Activated gamma-delta T cell treated with Interleukin-2 at 50 U/mL for 16 hours (primary cell): Measurements from ENCODE around the gene CHRNA3.
"Not testable (repeated sequence)": the region's sequence is repeated elsewhere in the genome, so short reads cannot be mapped to it uniquely, and the experiment has no call there.

ENCODE experiments used
- DNase-seq: peaks from one replicate; pipeline ENCODE4 v3.0.0-alpha.2; 2020

CHRNA3 gene

DNA sequence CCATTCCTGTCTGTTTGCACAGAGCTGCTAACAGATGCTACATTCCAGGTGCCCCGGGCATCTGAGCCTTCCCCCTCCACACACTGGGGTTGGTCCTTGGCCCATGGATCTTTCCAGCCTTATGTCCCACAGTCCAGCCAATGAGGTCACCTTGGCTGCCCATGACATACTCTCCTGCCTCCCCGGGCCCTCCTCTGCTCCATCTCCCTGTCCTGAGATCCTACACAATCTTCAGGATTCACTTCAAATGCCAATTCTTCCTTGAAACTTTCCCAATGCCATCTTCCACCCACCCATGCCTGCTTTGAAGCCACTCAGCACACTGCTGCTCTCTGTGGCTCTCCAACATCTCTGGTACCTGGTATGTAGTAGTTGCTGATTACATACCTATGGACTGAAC lies 4.3 kb downstream of the CHRNA3 start:
- DNase-seq: no peak

DNA sequence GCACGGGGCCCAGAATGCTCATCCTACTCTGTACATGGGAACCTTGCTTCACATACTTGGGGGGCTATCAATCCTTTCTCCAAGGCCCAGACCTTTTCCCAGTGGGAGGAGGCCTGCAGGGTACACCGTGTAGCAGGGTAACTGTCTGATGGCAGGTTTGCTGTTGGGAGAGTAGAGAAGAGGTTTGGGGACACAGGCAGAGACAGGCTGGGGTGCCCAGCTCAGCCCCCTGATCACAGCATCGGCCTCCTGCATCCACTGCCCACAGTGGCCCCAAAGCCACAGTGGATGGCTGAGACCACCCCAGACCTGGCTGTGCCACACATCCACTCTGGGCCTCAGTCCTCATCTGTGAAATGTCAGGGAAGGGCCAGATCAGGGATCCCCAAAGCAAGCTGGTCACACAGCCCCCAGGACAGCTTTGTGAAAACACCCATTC lies 5.6 kb downstream of the CHRNA3 start:
- no peak for DNase-seq

DNA sequence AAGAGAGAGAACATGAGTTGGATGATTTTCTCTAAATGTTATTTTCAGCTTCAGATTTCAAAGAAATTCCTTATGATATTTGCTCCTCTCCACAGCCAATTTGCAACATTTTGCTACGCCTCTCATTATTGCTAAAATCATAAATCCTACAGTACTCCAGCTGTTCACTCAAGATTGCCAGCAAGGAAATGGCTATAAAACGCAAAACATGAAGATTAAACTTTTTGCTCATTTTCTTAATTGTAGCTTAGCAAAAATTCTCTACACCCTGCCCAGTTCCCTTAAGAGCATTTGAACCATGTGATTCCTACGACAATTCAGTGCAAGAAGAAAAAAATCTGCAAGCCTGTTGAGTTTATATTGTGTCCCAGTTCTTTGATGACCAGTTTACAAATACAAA lies 6.8 kb downstream of the CHRNA3 start:
- no peak for DNase-seq

DNA sequence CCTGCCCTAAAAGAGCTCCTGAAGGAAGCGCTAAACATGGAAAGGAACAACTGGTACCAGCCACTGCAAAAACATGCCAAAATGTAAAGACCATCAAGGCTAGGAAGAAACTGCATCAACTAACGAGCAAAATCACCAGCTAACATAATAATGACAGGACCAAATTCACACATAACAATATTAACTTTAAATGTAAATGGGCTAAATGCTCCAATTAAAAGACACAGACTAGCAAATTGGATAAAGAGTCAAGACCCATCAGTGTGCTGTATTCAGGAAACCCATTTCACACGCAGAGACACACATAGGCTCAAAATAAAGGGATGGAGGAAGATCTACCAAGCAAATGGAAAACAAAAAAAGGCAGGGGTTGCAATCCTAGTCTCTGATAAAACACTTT lies 11.2 kb downstream of the CHRNA3 start:
- not testable (repeated sequence) for DNase-seq

DNA sequence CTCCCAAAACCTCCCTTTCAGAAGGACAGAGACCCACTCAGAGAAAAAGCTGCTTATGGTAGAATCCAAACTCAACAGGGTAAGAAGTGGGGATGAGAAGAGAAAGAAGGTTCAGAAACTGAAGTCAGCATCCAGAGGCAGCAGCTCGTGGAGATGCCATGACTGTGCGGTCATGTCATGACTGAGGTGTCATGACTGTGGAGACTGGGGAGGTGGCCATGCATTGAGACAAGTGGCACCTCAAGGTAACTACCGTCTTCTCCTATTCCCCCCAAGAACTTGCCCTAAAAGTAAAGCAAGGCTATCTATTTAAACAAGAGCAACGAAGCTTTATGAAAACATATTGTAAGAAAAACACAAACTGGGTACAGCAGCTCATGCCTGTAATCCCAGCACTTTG lies 15.1 kb downstream of the CHRNA3 start:
- DNase-seq: no peak

DNA sequence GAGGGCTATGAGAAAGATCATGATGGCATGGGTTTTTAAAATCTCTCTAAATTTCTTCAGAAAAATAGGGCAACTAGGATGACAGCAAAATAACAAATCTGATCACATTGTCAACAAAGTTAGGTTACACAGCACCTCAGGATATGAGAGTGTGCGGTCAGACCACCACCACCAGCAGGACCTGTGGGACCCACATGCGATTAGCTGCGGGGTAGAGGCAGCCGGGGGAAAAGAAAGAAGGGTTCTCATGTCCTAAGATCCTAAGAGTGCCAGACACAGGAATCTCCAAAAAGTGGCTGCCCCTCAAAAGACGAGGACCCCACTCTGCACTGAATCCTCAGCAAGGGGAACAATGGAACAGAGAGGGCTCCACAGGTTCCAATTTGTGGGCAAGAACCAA lies 15.6 kb downstream of the CHRNA3 start:
- no peak for DNase-seq

DNA sequence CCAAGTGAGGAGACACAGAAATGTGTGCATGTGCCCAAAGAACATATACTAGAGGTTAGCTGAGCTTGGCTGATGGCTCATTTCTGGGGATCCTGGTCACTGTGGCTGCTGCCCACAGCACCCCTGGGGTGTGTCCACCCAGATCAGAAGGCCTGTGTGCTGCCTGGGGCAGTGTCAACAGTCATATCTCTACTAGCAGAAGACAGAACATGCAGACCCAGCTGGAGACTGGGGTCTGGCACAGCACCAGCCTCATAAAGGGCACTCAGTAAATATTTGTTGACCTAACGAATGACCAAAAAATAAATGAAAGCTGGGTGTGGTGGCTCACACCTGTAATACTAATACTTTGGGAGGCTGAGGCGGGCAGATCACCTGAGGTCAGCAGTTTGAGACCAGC lies 16.4 kb downstream of the CHRNA3 start:
- no peak for DNase-seq

DNA sequence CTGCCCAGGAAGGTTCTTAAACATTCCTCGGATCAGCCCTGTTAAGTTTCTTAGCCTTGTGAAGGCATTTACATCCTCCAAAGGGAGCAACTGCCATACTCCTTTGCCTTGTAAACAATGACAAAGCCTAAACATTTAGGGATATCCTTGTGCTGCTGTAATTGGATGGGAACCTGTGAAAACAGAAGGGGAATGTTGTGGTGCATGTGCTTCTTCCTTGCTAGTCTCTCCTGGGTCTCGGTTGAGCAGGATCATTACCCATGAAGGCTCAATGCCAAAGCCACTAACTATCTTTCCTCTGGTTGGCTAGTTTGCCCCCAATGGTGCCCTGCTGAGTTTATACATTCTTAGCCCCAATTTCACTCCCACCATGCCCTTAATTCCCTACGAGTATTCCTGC lies 17.3 kb downstream of the CHRNA3 start:
- DNase-seq: no peak

DNA sequence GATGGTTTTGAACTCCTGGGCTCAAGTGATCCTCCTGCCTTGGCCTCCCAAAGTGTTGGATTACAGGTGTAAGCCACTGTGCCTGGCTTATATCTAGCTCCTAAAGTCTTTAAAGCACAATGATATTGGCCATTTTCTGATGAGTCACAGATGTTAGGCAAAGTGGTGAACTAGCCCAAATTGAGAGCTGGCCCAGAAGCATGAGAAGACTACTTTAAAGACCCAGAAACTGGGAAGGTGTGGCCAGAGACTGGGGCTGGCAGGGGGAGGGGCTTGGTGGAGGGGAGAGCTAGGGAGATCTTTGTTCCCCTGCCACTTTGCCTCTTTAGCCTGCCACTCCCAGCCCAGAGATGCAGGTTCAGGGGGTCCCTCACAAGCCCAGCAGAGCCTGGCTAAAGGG lies 21.6 kb downstream of the CHRNA3 start:
- DNase-seq: no peak

DNA sequence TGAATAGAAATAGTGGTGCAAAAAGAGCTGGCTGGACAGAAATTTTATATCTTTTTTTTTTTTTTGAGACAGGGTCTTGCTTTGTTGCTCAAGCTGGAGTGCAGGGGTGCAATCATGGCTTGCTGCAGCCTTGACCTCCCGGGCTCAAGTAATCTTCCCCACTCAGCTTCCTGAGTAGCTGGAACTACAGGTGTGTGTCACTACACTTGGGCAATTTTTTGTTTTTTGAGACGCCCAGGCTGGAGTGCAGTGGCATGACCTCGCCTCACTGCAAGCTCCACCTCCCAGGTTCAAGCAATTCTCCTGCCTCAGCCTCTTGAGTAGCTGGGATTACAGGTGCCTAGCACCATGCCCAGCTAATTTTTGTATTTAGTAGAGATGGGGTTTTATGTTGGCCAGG lies 22.4 kb downstream of the CHRNA3 start:
- no peak for DNase-seq

DNA sequence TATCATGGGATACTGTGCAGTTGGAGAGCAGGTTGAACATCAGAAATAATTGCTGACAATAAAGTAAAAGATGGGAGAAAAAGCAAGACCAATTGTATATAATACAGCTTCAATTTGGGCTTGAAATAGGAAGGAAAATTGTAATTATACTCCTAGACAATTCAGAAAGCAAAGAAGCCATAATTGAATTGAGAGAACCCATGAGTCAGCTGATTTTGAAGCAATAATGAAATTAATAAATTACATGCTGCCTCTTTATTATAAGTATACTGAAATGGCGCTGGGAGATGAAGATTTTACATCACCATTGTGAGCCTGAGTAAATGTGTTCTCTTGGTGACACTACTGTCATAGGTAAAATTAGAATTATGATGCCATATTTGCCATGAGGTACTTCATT lies 23.2 kb downstream of the CHRNA3 start:
- no peak for DNase-seq

DNA sequence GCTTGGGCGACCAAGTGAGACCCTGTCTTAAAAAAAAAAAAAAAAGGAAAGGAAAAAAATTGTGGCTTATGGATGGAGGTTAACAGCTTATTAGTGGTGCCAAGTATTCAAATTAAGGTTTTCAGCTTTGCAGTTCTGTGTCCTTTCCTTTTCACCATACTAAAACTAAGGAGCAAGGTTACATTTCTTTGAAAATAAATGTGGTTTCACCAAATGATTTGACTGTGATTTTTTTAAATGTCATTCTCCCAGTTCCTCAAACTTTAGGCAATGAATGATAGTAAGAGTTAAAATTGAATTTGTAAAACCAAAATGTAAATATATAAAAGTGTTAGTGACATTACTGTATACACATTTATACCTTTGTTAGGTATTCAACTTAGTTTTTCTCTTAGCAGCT lies 45.9 kb downstream of the CHRNA3 start:
- no peak for DNase-seq

DNA sequence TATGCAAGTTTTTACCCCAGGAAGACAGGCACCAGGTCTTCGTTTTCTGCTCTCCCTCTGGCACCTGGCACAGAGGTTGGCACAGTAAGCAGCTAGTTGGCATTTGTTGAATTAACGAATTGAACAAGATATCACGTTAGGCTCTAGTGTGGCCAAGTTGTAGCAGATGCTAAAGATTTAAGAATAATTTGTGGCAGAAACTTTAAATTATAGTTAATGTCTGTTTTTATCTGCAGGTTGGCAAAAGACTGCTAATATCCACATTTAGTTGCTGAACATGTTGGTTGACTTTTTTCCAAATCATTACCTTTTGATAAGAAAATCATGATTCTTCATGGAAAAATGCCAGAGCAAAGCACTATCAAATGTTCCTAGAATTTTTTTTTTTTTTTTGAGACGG lies 47.4 kb downstream of the CHRNA3 start:
- no peak for DNase-seq

DNA sequence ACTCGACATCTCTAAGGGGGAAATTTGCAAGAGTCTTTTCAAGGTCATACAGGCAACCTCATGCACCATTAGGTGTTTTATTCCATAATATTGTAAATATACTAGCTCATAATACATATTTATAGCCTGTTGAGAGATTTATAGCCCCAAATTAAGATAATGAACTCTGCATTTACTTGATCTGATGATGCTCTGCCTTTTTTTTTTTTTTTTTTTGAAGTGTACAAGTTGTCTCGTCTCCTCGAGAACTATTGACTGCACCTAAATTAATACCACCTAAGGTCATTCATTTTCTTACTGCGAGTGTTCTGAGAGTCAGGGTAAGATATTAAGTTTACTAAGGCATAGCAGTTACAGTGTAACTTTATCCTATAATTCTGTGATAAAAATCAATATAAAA lies 49.4 kb downstream of the CHRNA3 start:
- DNase-seq: no peak

DNA sequence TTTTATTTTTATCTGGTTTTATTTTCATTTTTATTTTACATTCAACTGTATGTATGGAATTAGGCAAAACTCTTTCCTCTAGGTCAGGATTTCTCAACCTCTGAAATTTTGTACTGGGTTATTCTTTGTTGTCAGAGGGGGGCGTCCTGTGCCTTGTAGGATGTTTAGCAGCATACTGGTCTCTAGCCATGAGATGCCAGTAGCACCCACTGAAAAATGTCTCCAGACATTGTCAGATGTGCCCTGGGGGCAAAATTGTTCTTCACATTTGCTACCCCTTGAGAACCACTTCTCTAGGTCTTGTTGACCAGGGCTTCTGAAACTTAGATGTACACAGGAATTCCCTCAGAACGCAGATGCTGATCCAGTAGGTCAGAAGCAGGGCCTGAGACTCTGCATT lies 50.1 kb downstream of the CHRNA3 start:
- DNase-seq: no peak

DNA sequence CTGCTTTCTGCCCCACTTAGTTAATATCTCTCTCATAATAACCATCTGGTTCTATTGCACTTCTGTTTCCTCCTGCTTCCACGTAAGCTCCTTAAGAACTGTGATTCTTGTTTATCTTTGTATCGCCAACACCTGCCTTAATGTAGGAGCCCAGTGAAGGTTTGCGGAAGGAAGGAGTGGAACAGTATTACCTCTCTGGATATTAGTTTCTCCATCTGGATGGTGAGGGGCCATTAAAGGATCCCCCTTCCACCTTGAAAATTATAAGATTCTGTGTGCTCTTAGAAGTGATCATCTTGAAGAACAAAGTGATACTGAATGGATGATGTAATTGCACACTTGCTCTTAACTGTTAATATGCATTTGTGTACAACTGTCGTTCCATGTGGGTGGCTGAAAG lies 53.3 kb downstream of the CHRNA3 start:
- DNase-seq: no peak

DNA sequence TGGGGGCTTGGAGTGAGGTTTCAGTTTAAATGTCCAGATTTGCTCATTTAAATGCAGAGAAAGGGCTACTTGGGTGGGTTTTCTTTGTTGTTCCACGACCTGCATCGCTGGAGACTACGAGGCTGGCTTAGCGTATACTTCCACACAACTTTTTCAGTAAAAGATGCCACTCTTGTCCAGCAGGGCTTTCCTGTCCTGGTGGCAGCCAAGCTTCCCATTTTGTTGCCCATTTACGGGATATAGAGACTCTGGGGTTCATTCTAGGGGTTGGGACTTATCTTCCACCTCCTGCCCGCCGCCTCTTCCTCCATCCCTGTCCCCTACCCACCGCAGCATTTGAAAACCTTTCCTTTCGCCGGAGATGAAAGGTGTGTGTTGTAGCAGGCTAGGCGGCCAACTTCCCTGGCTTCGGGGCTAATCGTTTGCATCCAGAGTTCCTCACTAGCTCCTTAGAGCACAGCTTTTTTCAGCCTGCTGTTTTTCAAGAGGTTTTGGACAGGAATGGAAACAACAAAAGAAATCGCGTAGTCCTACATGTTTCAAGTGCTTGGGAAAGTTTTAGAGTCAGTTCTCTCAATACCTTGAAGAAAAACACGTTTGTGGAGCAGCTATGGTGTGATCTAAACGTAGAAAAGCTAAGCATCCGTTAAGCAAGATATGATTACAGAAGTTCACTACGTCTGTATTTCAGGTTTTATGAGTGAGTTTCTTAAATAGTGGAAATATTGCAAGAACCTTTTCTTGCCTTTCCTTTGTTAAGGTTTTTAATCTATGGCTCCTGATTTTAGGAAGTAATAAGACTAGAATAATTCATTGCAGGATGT lies 54.6 kb downstream of the CHRNA3 start:
- DNase-seq: no peak

DNA sequence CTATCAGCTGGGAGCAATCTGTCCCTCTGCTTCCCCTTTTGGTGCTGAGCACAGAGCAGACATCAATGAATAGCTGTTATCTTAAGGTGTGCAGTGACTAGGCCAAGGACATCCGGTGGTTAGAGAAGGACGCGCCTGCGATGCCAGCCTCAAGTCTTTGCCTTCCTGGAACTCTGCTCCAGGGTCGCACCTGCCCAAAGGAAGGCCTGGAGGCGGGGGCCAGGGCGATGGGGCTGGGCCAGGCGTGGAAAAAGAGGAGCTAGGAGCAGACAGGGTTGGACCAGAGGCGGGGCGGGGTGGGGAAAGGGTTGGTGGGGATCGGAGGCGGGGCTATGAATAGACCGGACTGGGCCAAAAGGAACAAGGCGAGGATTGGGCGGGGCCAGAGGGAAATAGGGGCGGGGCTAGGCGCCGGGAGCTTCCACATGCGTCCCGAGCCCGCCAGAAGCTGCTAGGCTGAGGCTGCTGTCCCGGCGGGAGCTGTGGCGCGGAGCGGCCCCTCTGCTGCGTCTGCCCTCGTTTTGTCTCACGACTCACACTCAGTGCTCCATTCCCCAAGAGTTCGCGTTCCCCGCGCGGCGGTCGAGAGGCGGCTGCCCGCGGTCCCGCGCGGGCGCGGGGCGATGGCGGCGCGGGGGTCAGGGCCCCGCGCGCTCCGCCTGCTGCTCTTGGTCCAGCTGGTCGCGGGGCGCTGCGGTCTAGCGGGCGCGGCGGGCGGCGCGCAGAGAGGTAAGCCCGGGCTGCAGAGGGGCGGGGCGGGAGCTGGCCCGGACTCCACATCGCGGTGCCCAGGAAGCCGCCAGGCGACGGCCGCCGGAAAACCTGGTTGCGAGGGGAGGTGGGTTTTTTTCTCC lies 55.5 kb downstream of the CHRNA3 start, which contains the start of gene CHRNA5:
Gene CHRNA5 (plus strand): TSS at position 424 of the 854 bp plus-strand sequence. CDS start 200 bp downstream, at position 624.
- peak; percentile 54 for DNase-seq

DNA sequence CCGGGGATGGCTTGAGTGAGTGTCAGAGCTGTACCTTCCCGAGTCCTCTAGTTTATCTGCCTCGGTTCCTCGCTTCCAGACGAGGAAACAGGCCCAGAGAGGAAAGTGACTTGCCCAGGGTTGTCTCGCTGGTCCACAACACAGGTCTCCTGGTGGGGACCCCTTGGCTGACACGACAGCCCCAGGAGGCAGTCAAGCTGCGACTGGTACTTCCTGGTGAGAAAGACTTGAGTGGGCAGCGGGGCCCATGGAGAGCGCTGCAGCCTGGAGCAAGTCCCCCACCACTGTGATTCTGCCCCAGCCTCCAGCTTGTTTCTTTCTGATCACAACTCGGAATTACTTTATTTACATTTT lies 56.1 kb downstream of the CHRNA3 start:
- no peak for DNase-seq

DNA sequence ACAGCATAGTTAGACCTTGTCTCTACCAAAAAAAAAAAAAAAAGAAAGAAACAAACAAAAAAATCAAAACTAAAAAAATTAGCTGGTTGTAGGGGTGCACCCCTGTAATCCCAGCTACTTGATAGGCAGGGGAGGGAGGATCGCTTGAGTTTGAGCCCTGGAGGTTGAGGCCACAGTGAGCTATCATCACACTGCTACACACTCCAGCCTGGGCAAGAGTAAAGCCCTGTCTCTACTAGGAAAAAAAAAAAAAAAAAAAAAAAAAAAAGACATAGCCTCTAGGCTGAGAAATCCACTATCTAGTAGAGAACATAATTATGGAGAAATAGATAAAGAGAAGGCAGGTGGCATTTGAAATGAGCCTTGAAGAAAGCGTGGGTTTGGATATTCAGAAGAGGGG lies 57.7 kb downstream of the CHRNA3 start:
- DNase-seq: no peak

DNA sequence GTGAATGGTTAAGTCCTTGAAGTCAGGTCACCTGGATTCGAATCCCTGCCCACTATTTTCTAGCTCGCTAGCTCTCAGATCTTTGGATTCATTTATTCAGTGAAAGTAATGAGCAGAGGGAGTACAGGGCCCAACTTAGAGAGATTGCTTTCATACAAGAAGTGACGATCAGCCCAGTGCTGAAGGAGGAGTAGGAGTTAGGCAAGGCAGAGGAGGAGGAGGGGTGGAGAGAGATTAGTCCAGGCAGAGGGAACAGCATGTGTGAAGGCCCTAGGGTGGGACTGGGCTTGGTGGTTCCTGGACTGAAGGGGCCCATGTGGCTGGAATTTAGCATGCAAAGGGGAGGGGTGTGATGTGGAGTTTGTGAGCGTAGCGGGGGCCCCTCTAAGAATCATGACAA lies 59.3 kb downstream of the CHRNA3 start:
- DNase-seq: no peak

DNA sequence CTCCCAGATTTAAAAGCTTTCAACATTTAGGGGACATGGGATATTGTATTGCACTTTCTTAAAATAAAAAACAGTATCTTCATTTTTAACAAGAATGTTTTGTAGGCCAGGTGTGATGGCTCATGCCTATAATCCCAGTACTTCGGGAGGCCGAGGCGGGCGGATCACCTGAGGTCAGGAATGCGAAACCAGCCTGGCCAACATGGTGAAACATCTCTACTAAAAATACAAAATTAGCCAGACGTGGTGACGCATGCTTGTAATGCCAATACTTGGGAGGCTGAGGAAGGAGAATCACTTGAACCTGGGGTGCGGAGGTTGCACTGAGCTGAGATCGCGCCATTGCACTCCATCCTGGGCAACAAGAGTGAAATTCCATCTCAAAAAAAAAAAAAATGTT lies 60.6 kb downstream of the CHRNA3 start:
- DNase-seq: not testable (repeated sequence)

DNA sequence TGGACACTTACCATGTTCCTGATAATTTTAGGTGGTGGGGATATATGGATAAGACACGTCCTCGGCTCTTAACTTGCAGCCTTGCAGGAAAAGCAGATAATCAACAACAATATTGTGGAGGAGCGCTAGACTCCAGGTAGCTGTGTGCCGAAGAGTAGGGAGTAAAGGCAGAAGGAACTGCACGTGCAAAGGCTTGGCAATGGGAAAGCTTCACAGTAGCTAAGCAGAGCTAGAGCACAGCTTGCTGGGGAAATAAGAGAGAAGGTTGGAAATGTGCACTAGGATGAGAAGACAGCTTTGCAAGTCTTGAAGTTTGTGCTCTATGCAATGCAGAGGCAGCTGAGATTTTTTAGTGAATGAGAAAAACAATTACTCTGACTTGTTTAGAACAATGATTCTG lies 68.2 kb downstream of the CHRNA3 start:
- no peak for DNase-seq

DNA sequence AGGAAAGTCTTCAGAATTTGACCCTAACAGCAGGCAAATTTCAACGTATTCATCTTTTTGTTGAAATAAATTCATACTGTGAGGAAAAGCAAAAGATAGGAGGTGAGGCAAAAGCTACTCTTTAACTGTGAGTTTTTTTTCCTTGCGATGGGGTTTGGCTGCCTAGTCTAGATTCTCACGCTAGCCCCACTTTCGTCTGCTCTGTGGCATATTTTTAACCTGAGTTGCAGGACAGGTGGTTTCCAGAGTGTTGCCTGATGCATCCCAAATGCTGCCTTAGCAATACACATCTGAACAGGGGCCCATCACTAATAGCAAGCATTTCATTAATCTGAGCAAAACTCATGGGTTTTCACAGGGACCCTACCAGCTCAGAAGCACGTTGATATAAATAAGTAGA lies 68.9 kb downstream of the CHRNA3 start:
- no peak for DNase-seq
